Bronchial epithelial cell (primary cell): ENCODE data around the gene R3HCC1L. TPM values are rescaled to one million over a fixed set of nuclear protein-coding genes. Genes with fewer than 3 reads are reported as not detected.
A peak's percentile ranks its signal among the peaks of the same experiment; 100 is the strongest.
"Not testable (repeated sequence)": the region's sequence is repeated elsewhere in the genome, so short reads cannot be mapped to it uniquely, and the experiment has no call there.

ENCODE experiments used
- DNase-seq: peaks from one replicate; pipeline ENCODE4 v3.0.0-alpha.2; 2010; ENCODE audit warnings: low read depth
- FAIRE-seq: peaks from 2 replicates; lab custom pipeline; 2011; peaks lifted over from hg19 to GRCh38; lab: Jason Lieb, UNC
- H3K27me3 ChIP-seq: 2 replicates; pipeline ENCODE4 v1.5.1; 2011; ENCODE audit warnings: low read length; ENCODE audit not compliant: control insufficient read depth, insufficient read depth
- H3K36me3 ChIP-seq: 2 replicates; pipeline ENCODE4 v1.5.1; 2011; ENCODE audit warnings: low read length; ENCODE audit not compliant: control insufficient read depth, insufficient read depth
- H3K4me3 ChIP-seq: 2 replicates; pipeline ENCODE4 v1.5.1; 2011; ENCODE audit warnings: mild to moderate bottlenecking, low read depth, low read length, control low read depth
- total RNA-seq: library from RNA; depleted of rRNA; stranded (reverse); fragments of >200 nt; gene quantifications from 2 replicates; pipeline ENCODE4 v1.2.1, GENCODE V29; 2014
- TF ChIP-seq, protein P1 (sequence below): IDR thresholded peaks from 2 replicates; pipeline ENCODE4 v1.5.1; 2011; ENCODE audit warnings: mild to moderate bottlenecking, moderate library complexity, low read length, control low read depth, inconsistent platforms; ENCODE audit not compliant: insufficient read depth, severe bottlenecking

The R3HCC1L gene
- total RNA-seq, 1 donor from 2014 or later, result 13.7 TPM

DNA sequence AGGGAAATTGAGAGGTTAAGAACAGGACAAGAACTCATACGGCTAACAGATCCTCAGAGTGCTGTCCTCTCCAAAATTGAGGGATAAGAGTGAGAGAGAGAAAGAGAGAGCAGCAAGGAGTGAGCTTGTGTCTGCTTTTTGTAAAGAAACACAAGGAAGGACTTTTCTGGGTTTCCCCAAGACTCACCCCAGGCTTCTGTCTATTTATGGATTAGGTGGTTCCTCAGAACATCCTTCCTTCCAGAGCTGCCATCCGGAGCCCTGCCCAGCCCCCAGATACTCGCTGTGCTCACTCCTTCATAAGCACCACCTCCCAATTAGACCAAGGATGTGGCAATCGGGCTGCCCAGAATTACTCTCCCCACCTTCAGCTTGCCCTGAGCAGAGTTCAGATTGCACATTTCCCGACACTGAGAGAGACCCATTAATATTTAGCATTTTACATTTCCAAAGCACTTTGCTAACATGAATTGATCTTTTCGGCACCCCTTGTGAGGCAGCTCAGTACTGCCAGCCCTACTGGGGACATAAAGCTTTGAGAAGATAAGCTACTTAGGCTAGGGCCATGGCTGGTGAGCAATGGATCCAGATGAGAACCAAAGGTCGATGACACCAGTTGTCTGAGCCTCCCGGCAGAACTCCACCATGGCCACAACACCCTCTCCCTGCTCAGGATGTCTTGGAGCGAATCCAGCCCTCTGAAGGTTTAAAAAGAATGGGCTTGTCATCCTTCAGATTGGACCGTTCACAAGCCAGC is 19.2 kb upstream of the R3HCC1L start:
- Histone ChIP-seq H3K36me3 (no peaks in the 10 kb centered on the region), H3K27me3 (no peaks in the 10 kb centered on the region), H3K4me3 (no peak overlapping the region)
- DNase-seq, result no peak
- TF ChIP-seq, protein P1, sequence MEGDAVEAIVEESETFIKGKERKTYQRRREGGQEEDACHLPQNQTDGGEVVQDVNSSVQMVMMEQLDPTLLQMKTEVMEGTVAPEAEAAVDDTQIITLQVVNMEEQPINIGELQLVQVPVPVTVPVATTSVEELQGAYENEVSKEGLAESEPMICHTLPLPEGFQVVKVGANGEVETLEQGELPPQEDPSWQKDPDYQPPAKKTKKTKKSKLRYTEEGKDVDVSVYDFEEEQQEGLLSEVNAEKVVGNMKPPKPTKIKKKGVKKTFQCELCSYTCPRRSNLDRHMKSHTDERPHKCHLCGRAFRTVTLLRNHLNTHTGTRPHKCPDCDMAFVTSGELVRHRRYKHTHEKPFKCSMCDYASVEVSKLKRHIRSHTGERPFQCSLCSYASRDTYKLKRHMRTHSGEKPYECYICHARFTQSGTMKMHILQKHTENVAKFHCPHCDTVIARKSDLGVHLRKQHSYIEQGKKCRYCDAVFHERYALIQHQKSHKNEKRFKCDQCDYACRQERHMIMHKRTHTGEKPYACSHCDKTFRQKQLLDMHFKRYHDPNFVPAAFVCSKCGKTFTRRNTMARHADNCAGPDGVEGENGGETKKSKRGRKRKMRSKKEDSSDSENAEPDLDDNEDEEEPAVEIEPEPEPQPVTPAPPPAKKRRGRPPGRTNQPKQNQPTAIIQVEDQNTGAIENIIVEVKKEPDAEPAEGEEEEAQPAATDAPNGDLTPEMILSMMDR, result no peak
- FAIRE-seq, result no peak

DNA sequence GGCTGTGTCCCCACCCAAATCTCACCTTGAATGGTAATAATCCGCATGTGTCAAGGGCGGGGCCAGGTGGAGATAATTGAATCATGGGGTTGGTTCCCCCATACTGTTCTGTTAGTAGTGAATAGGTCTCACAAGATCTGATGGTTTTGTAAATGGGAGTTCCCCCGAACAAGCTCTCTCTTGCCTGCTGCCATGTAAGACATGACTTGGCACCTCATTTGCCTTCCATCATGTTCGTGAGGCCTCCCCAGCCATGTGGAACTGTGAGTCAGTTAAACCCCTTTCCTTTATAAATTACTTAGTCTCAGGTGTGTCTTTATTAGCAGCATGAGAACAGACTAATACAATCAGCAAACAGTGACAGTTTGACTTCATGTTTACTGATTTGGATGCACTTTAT is 14.6 kb upstream of the R3HCC1L start:
- TF ChIP-seq, protein P1, result no peak
- Histone ChIP-seq H3K27me3 (no peaks in the 10 kb centered on the region), H3K4me3 (no peak overlapping the region), H3K36me3 (no peaks in the 10 kb centered on the region)
- DNase-seq, result peak; percentile 69
- no peak for FAIRE-seq

DNA sequence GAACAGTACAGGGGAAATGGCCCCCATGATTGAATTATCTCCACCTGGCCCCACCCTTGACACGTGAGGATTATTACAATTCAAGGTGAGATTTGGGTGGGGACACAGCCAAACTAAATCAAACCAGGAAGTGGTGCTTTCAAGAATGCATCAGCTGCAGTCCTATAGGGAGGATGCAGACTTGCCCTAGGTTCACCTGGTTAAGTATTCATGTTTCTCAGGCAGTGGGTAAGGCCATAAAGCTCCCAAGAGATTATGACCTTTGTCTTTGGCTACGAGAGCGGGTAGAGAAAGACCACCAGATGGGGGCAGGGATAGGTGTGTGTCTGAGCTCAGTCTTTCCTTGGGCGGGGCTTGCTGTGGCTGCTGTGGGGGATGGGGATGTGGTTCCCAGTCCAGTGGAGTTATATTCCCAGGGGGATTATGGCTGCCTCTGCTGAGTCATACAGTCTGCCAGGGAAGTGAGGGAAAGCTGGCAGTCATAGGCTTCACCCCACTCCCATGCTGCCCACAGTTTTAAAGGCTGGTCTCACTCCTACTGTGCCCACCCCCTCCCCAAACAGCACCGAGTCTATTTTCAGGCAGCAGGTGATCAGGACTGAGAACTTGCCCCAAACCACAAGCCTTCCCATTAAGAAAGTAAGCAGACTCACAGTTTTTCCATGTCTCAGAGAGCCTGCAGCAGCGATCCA is 8.4 kb upstream of the R3HCC1L start:
- FAIRE-seq, result no peak
- TF ChIP-seq, protein P1, result no peak
- Histone ChIP-seq H3K4me3 (no peak overlapping the region), H3K36me3 (no peaks in the 10 kb centered on the region), H3K27me3 (no peaks in the 10 kb centered on the region)
- no peak for DNase-seq

DNA sequence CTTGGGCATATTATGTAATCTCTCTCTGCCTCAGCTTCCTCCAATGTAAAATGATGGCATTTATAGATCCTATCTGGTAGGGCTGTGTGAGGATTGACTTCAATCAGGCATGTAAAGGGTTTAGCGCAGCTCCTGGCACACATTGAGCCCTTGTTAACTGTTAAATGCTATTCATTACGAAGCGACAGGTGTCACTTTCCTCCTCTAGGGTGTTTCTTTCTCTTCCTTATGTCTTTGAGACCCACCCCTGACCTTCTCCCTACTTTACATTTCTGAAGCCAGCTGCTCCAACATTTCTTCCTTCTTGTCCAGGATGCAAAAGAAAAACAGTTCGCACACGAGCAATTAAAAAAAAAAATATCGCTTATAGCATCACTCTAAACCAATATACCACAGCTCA is 5.7 kb upstream of the R3HCC1L start:
- H3K4me3 ChIP-seq, result no peak overlapping the region
- DNase-seq (no peak), FAIRE-seq (no peak)
- H3K36me3 ChIP-seq, result no peaks in the 10 kb centered on the region
- no peaks in the 10 kb centered on the region for H3K27me3 ChIP-seq
- TF ChIP-seq, protein P1, result no peak

DNA sequence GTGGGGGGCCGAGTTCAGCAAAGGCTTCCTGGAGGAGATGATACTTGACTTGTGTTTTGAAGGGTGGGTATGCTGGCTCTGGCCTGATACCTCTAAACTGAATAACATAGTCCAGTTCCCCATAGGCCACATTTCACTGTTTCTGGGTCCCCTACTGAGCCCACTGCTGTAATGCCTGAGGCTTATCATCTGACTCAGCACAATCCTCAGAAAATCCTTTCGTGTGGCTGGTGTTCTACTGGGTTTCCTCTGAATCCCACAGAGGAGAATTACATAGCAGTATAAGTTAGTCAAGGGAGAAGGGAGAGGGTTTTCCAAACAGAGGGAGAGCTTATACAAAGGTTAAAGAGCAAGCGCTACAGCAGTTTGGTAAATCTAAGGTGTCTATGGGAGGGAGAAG is 2.8 kb upstream of the R3HCC1L start:
- TF ChIP-seq, protein P1, result no peak
- Histone ChIP-seq H3K27me3 (no peaks in the 10 kb centered on the region), H3K4me3 (no peak overlapping the region), H3K36me3 (no peaks in the 10 kb centered on the region)
- DNase-seq (no peak), FAIRE-seq (no peak)

DNA sequence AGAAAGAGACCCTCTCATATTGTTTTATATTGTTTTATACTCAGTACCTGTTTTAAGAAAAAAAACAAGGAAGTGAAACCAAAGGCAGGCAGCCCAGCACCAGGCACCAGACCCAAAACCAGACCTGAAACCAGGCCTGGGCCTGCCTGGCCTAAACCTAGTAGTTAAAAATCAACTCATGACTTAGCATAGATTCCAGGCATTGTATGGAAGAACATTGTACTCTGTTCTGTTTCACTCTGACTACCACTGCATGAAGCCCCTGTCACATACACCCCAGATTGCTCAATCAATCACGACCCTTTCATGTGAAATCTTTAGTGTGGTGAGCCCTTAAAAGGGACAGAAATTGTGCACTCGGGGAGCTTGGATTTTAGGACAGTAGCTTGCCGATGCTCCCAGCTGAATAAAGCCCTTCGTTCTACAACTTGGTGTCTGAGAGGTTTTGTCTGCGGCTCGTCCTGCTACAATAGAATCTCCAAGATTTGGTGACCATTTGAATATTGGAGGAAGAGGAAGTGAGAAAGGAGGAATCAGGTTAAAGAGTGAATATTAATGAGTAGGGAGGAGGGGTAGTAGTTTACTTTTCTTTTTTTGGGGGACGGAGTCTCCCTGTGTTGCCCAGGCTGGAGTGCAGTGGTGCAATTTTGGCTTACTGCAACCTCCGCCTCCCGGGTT is 1.2 kb upstream of the R3HCC1L start:
- not testable (repeated sequence) for FAIRE-seq, H3K36me3 ChIP-seq, DNase-seq

More for the DNA sequence above, 1.2 kb upstream of the R3HCC1L start:
- H3K27me3 ChIP-seq, H3K4me3 ChIP-seq: not testable (repeated sequence)
